Endothelial cell of umbilical vein (primary cell): ENCODE measurements around the gene HTRA3. TPM values are rescaled to one million over a fixed set of nuclear protein-coding genes. Genes with fewer than 3 reads are reported as not detected.

Source experiments
- BruUV-seq: library from RNA; stranded (reverse); fragments of 400-500 nt; replicated peaks from 2 replicates; lab custom pipeline; 2021; lab: Mats Ljungman, UMichigan
- CTCF ChIA-PET: fragments of 300-600, 350-600 bp; sonication (Branson Sonifier 250); formaldehyde crosslinking; loops from one replicate; lab custom pipeline; 2021; ENCODE audit warnings: antibody characterized with exemption, inconsistent platforms; lab: Charles Lee
- POLR2A ChIA-PET: fragments of 300-600, 350-600 bp; sonication (Branson Sonifier 250); formaldehyde crosslinking; loops from one replicate; lab custom pipeline; 2021; ENCODE audit warnings: antibody characterized with exemption, inconsistent platforms; lab: Charles Lee
- DNase-seq: peaks from one replicate; pipeline ENCODE4 v3.0.0-alpha.2; 2011; ENCODE audit warnings: low read depth, low spot score
- FAIRE-seq: peaks from 2 replicates; lab custom pipeline; 2011; peaks lifted over from hg19 to GRCh38; lab: Jason Lieb, UNC
- H2AFZ ChIP-seq: 2 replicates; pipeline ENCODE4 v1.6.0; 2012; ENCODE audit warnings: low read depth, low read length, control low read depth, inconsistent platforms
- H3K27ac ChIP-seq: 2 replicates; pipeline ENCODE4 v1.5.1; 2011; ENCODE audit warnings: low read depth, mild to moderate bottlenecking, control low read depth, low read length, moderate library complexity; ENCODE audit not compliant: insufficient read depth
- H3K27me3 ChIP-seq, 2 experiments: 2 replicates each; pipeline versions ENCODE4 v1.6.0 to v1.6.1; 2011; ENCODE audit warnings: low read length in 2 of 2, mixed read lengths in 1 of 2; ENCODE audit not compliant: control insufficient read depth in 2 of 2, insufficient read depth in 2 of 2
- H3K36me3 ChIP-seq, 2 experiments: 2 replicates in 1 of 2; 3 replicates in 1 of 2; pipeline ENCODE4 v1.5.1; 2011; ENCODE audit warnings: low read length in 2 of 2, mild to moderate bottlenecking in 1 of 2, moderate library complexity in 1 of 2; ENCODE audit not compliant: control insufficient read depth in 2 of 2, insufficient read depth in 2 of 2; ENCODE audit errors: extremely low read depth in 1 of 2
- H3K4me1 ChIP-seq: 3 replicates; pipeline ENCODE4 v1.5.1; 2011; ENCODE audit warnings: mild to moderate bottlenecking, low read length; ENCODE audit not compliant: control insufficient read depth, insufficient read depth; ENCODE audit errors: extremely low read depth
- H3K4me2 ChIP-seq: 2 replicates; pipeline ENCODE4 v1.6.1; 2011; ENCODE audit warnings: low read length, control low read depth, mixed read lengths; ENCODE audit not compliant: insufficient read depth
- H3K4me3 ChIP-seq, 3 experiments: fragments of 200-600 bp in 1 of 3; sonication (generic), shearing (Covaris generic) in 1 of 3; replicated peaks in 1 of 3; 2 replicates each; pipeline ENCODE4 v1.5.1; 2011 to 2016; ENCODE audit warnings: control low read depth in 3 of 3, low read length in 3 of 3, mild to moderate bottlenecking in 2 of 3, inconsistent platforms in 1 of 3, low read depth in 1 of 3, moderate library complexity in 1 of 3; ENCODE audit not compliant: insufficient read depth in 1 of 3
- H3K79me2 ChIP-seq: 2 replicates; pipeline ENCODE4 v1.6.0; 2012; ENCODE audit warnings: low read length, inconsistent platforms; ENCODE audit not compliant: control insufficient read depth, insufficient read depth
- H3K9ac ChIP-seq: replicated peaks from 2 replicates; pipeline ENCODE3; 2011; ENCODE audit warnings: low read length, control low read depth; ENCODE audit not compliant: insufficient read depth; ENCODE audit errors: extremely low read depth
- H3K9me1 ChIP-seq: replicated peaks from 3 replicates; pipeline ENCODE4 v1.6.0; 2011; ENCODE audit warnings: mild to moderate bottlenecking, low read length; ENCODE audit not compliant: control insufficient read depth, insufficient read depth; ENCODE audit errors: extremely low read depth
- H3K9me3 ChIP-seq: replicated peaks from 2 replicates; pipeline ENCODE4 v1.5.1; 2012; ENCODE audit warnings: low read length, inconsistent platforms; ENCODE audit not compliant: control insufficient read depth, insufficient read depth
- H4K20me1 ChIP-seq: replicated peaks from 2 replicates; pipeline ENCODE3; 2011; ENCODE audit warnings: mild to moderate bottlenecking, low read length; ENCODE audit not compliant: control insufficient read depth, insufficient read depth; ENCODE audit errors: extremely low read depth
- EZH2 ChIP-seq: IDR thresholded peaks from 2 replicates; pipeline ENCODE4 v1.6.1; 2012; ENCODE audit warnings: borderline replicate concordance, low read depth, mild to moderate bottlenecking, moderate library complexity, low read length, inconsistent platforms; ENCODE audit not compliant: severe bottlenecking
- FOS ChIP-seq: IDR thresholded peaks from 2 replicates; pipeline ENCODE4 v1.6.1; 2011; ENCODE audit warnings: mild to moderate bottlenecking, low read length, moderate library complexity, borderline replicate concordance; ENCODE audit not compliant: insufficient read depth
- GATA2 ChIP-seq: IDR thresholded peaks from 2 replicates; pipeline ENCODE4 v1.7.0; 2011; ENCODE audit warnings: low read depth, mild to moderate bottlenecking, moderate library complexity, mixed read lengths, low read length; ENCODE audit not compliant: insufficient read length, insufficient read depth
- JUN ChIP-seq: IDR thresholded peaks from 2 replicates; pipeline ENCODE4 v1.6.1; 2011; ENCODE audit warnings: borderline replicate concordance, low read depth; ENCODE audit not compliant: insufficient read length, insufficient read depth
- MAX ChIP-seq: IDR thresholded peaks from 2 replicates; pipeline ENCODE4 v1.6.1; 2011; ENCODE audit not compliant: insufficient read depth, insufficient read length
- MYC ChIP-seq: IDR thresholded peaks from one replicate; pipeline ENCODE4 v1.6.1; 2011; ENCODE audit warnings: mild to moderate bottlenecking, low read depth, low read length
- POLR2A ChIP-seq: IDR thresholded peaks from 2 replicates; pipeline ENCODE4 v1.6.1; 2012; ENCODE audit warnings: low read depth, mild to moderate bottlenecking, control low read depth, low read length
- POLR2AphosphoS5 ChIP-seq: IDR thresholded peaks from 2 replicates; pipeline ENCODE4 v1.6.1; 2012; ENCODE audit warnings: low read depth, mild to moderate bottlenecking, control low read depth, low read length, moderate library complexity; ENCODE audit not compliant: insufficient read depth
- dilution Hi-C: fragments of 300-500 bp; cut with MboI; formaldehyde crosslinking; loops from one replicate; pipeline ENCODE4 v1.15.0; 2019; ENCODE audit warnings: low sequenced_read_pairs; ENCODE audit not compliant: extremely low pct_ligation_motif_present
- intact Hi-C: fragments of 100-400 bp; cut with micrococcal nuclease; formaldehyde crosslinking; loops from one replicate; pipeline ENCODE4 v1.10.0; 2022
- polyA plus RNA-seq, 4 experiments: library from polyadenylated mRNA; depleted of rRNA in 3 of 4; stranded (reverse) in 3 of 4; unstranded in 1 of 4; fragments of >200 nt; gene quantifications; 2 replicates each; pipeline versions ENCODE4 v1.2.1 to v1.2.3, GENCODE V29; 2011 to 2012; ENCODE audit warnings: missing spikeins in 1 of 4
- total RNA-seq: library from RNA; stranded (reverse); gene quantifications from 2 replicates; pipeline ENCODE4 v1.2.3, GENCODE V29; 2021
- TF ChIP-seq, protein P1 (sequence below), 2 donors: IDR thresholded peaks; 1 replicate in 1 of 2; 2 replicates in 1 of 2; pipeline ENCODE4 v1.5.1; 2011; ENCODE audit warnings: low read length in 2 of 2, mild to moderate bottlenecking in 2 of 2, moderate library complexity in 2 of 2, control low read depth in 1 of 2, inconsistent platforms in 1 of 2, low read depth in 1 of 2; ENCODE audit not compliant: insufficient read depth in 1 of 2; ENCODE audit errors: extremely low read depth in 1 of 2

The HTRA3 gene
- total and polyA plus RNA-seq, 2 donors (not counting 3 experiments of a cell fraction or from before 2014, with no cell fraction given): 9.0 to 12.0 TPM

DNA sequence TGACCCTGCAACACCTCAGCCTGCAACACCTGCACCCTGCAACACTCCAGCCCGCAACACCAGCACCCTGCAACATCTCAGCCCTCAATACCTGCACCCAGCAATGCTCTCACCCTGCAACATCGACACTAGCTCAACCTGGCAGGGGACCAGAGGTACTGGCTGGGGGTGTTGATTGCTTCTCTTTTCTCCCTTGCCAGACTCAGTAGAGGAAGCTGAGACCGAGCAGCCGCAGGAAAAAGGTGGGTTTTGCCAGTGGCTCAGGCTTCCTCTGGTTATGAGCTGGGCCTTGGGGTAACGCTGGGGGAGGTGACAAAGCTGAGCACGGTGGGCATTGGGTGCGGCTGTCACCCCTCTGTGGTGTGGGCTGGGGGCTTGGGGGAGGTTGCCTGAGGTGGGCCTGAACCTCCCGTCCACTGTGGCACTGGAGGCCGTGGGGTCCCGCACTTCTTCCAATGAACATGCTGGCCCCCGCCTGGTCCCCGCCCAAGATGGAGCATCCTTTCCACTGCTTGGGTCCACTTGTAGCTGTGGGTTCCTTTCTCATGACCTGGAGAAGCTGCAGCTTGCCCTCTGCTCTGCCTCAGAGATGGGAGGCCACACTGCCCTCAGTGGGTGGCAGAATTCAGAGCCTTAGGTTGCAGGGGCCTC is 44.5 kb upstream of the HTRA3 start:
- TF ChIP-seq MYC (no peak), JUN (no peak)
- no peaks in the 10 kb centered on the region for H3K27me3 ChIP-seq
- FAIRE-seq (no peak), DNase-seq (no peak)
- dilution Hi-C loops (no loop called here), intact Hi-C loops (no loop called here)
- H3K4me1 ChIP-seq: peaks cover 6% of the 10 kb centered on the region
- no peaks in the 10 kb centered on the region for H3K9me1 ChIP-seq
- no peaks in the 10 kb centered on the region for H3K9me3 ChIP-seq
- H3K79me2 ChIP-seq: peaks cover 6% of the 10 kb centered on the region
- no TSS peak for BruUV-seq
- no peak overlapping the region for H3K9ac ChIP-seq
- POLR2A ChIA-PET: no interaction called here
- H3K4me2 ChIP-seq: no peak overlapping the region
- CTCF ChIA-PET: interaction anchor here (3.3 kb wide), 1 partner anchor 49 kb away, joined by 24 read pairs; no protein-coding TSS in a partner anchor
- no peaks in the 10 kb centered on the region for H4K20me1 ChIP-seq
- H3K36me3 ChIP-seq: peaks cover 35 to 80% of the 10 kb centered on the region in 2 experiments
- H3K27ac ChIP-seq: no peak overlapping the region
- H3K4me3 ChIP-seq: no peak overlapping the region
- no peak overlapping the region for H2AFZ ChIP-seq

- intact Hi-C loops (no loop called here), dilution Hi-C loops (no loop called here)
- Histone ChIP-seq H3K9me3 (no peaks in the 10 kb centered on the region), H3K4me1 (peaks cover 6% of the 10 kb centered on the region), H3K9me1 (no peaks in the 10 kb centered on the region), H3K36me3 (peaks cover 28 to 72% of the 10 kb centered on the region in 2 experiments), H4K20me1 (no peaks in the 10 kb centered on the region), H3K4me3 (no peak overlapping the region), H3K27ac (no peak overlapping the region), H3K9ac (no peak overlapping the region), H3K4me2 (no peak overlapping the region), H3K79me2 (peaks cover 6% of the 10 kb centered on the region), H2AFZ (no peak overlapping the region), H3K27me3 (no peaks in the 10 kb centered on the region)
- DNase-seq (no peak), FAIRE-seq (no peak)
- TF ChIP-seq JUN (no peak), EZH2 (no peak), MAX (no peak), MYC (no peak), FOS (no peak), GATA2 (no peak), POLR2A (no peak), POLR2AphosphoS5 (no peak)
- TF ChIP-seq, protein P1, sequence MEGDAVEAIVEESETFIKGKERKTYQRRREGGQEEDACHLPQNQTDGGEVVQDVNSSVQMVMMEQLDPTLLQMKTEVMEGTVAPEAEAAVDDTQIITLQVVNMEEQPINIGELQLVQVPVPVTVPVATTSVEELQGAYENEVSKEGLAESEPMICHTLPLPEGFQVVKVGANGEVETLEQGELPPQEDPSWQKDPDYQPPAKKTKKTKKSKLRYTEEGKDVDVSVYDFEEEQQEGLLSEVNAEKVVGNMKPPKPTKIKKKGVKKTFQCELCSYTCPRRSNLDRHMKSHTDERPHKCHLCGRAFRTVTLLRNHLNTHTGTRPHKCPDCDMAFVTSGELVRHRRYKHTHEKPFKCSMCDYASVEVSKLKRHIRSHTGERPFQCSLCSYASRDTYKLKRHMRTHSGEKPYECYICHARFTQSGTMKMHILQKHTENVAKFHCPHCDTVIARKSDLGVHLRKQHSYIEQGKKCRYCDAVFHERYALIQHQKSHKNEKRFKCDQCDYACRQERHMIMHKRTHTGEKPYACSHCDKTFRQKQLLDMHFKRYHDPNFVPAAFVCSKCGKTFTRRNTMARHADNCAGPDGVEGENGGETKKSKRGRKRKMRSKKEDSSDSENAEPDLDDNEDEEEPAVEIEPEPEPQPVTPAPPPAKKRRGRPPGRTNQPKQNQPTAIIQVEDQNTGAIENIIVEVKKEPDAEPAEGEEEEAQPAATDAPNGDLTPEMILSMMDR (IDR thresholded peaks at IDR 0.05; ENCODE audit: extremely low read depth in 1 of 2, insufficient read depth in 1 of 2, low read depth in 1 of 2, low read length in 2 of 2): no peak
- ChIA-PET POLR2A (interaction anchor here (0.6 kb wide), 1 partner anchor 8 kb away, joined by 3 read pairs; no protein-coding TSS in a partner anchor), CTCF (interaction anchor here (2.1 to 3.3 kb wide), 2 partner anchors 16 to 49 kb away, joined by 11 to 24 read pairs; no protein-coding TSS in a partner anchor)
- no TSS peak for BruUV-seq
Observed at GRCh38 chr4:8225706-8226443, 43.7 kb upstream of the HTRA3 start.
